ENCODE measurements around the gene FKBP1A. TPM values are rescaled to one million over a fixed set of nuclear protein-coding genes. Genes with fewer than 3 reads are reported as not detected.

The FKBP1A gene
- total and polyA plus RNA-seq, 3 donors from 2014 or later: 90.9 to 182 (median 122) TPM

GRCh38 chr20:1426231-1426849 is 33.5 kb upstream of the FKBP1A start:
- no peaks in the 10 kb centered on the region for H3K36me3 ChIP-seq (ENCODE audit: low read depth, missing control alignments)
- WGBS, 2 donors: 42 to 64% methylated on average over 3 to 4 of the region's 4 CpGs
- TF ChIP-seq CTCF (IDR thresholded peaks at IDR 0.05) (no peak), POLR2A (IDR thresholded peaks at IDR 0.05) (no peak)
- no peaks in the 10 kb centered on the region for H3K27me3 ChIP-seq
- no peak overlapping the region for H3K27ac ChIP-seq
- intact Hi-C loops (cut with DNase I; ENCODE audit: low total_unique reads): no loop called here
- no peaks in the 10 kb centered on the region for H3K4me1 ChIP-seq
- no peak overlapping the region for H3K4me3 ChIP-seq
- no peaks in the 10 kb centered on the region for H3K9me3 ChIP-seq
- DNase-seq: no peak

GRCh38 chr20:1424336-1424735 is 31.5 kb upstream of the FKBP1A start:
- Histone ChIP-seq H3K36me3 (ENCODE audit: low read depth, missing control alignments) (no peaks in the 10 kb centered on the region), H3K4me1 (no peaks in the 10 kb centered on the region), H3K9me3 (no peaks in the 10 kb centered on the region), H3K27me3 (no peaks in the 10 kb centered on the region), H3K27ac (no peak overlapping the region), H3K4me3 (no peak overlapping the region)
- no peak for DNase-seq
- intact Hi-C loops (cut with DNase I; ENCODE audit: low total_unique reads): no loop called here
- 67 to 68% methylated on average over 1 of the region's 1 CpG for WGBS, 2 donors
- TF ChIP-seq CTCF (IDR thresholded peaks at IDR 0.05) (no peak), POLR2A (IDR thresholded peaks at IDR 0.05) (no peak)

- Histone ChIP-seq H3K27ac (no peak overlapping the region), H3K27me3 (no peaks in the 10 kb centered on the region), H3K4me1 (no peaks in the 10 kb centered on the region), H3K36me3 (ENCODE audit: low read depth, missing control alignments) (no peaks in the 10 kb centered on the region), H3K9me3 (no peaks in the 10 kb centered on the region), H3K4me3 (no peak overlapping the region)
- no peak for TF ChIP-seq POLR2A (IDR thresholded peaks at IDR 0.05)
- no peak for TF ChIP-seq CTCF (IDR thresholded peaks at IDR 0.05)
- intact Hi-C loops (cut with DNase I; ENCODE audit: low total_unique reads): no loop called here
- 54 to 55% methylated on average over 7 of the region's 7 CpGs for WGBS, 2 donors
- DNase-seq: no peak
These were observed 30.8 kb upstream of the FKBP1A start for GRCh38 chr20:1423625-1424106.

- 81 to 88% methylated on average over 6 of the region's 6 CpGs for WGBS, 2 donors
- Histone ChIP-seq H3K4me1 (no peaks in the 10 kb centered on the region), H3K27me3 (no peaks in the 10 kb centered on the region), H3K27ac (no peak overlapping the region), H3K36me3 (ENCODE audit: low read depth, missing control alignments) (no peaks in the 10 kb centered on the region), H3K9me3 (no peaks in the 10 kb centered on the region), H3K4me3 (no peak overlapping the region)
- no peak for TF ChIP-seq POLR2A (IDR thresholded peaks at IDR 0.05)
- no peak for TF ChIP-seq CTCF (IDR thresholded peaks at IDR 0.05)
- no peak for DNase-seq
- intact Hi-C loops (cut with DNase I; ENCODE audit: low total_unique reads): no loop called here
These were observed 30.4 kb upstream of the FKBP1A start for GRCh38 chr20:1423206-1423605.

GRCh38 chr20:1422753-1423152 is 29.9 kb upstream of the FKBP1A start:
- Histone ChIP-seq H3K9me3 (no peaks in the 10 kb centered on the region), H3K27ac (no peak overlapping the region), H3K36me3 (ENCODE audit: low read depth, missing control alignments) (no peaks in the 10 kb centered on the region), H3K27me3 (no peaks in the 10 kb centered on the region), H3K4me1 (no peaks in the 10 kb centered on the region), H3K4me3 (no peak overlapping the region)
- intact Hi-C loops (cut with DNase I; ENCODE audit: low total_unique reads): no loop called here
- TF ChIP-seq POLR2A (IDR thresholded peaks at IDR 0.05) (no peak), CTCF (IDR thresholded peaks at IDR 0.05) (no peak)
- WGBS, 2 donors: 51 to 56% methylated on average over 3 of the region's 3 CpGs
- DNase-seq: no peak

All from testis (tissue), 3 donors.